Breast epithelium (tissue), 4 donors: ENCODE measurements around the gene RUVBL1. TPM values are rescaled to one million over a fixed set of nuclear protein-coding genes. Genes with fewer than 3 reads are reported as not detected.
"Not testable (repeated sequence)": the region's sequence is repeated elsewhere in the genome, so short reads cannot be mapped to it uniquely, and the experiment has no call there.

Experiments
- DNase-seq, 2 donors: peaks; one replicate each; pipeline ENCODE4 v3.0.0-alpha.2; 2019; ENCODE audit warnings: low spot score in 2 of 2
- H3K27ac ChIP-seq, 2 donors: fragments of 200-600 bp; sonication (generic) in 1 of 2; one replicate each; pipeline ENCODE4 v1.5.1; 2016 to 2019; ENCODE audit warnings: mild to moderate bottlenecking in 1 of 2
- H3K27me3 ChIP-seq, 2 donors: fragments of 200-600 bp; sonication (generic) in 1 of 2; one replicate each; pipeline versions ENCODE4 v1.5.1 to v1.6.0; 2017 to 2019; ENCODE audit warnings: control low read depth in 1 of 2, mild to moderate bottlenecking in 1 of 2
- H3K36me3 ChIP-seq: fragments of 200-600 bp; one replicate; pipeline ENCODE4 v1.5.1; 2019
- H3K4me1 ChIP-seq, 2 donors: fragments of 200-600 bp; sonication (generic); one replicate each; pipeline ENCODE4 v1.5.1; 2016 to 2019; ENCODE audit warnings: control low read depth in 1 of 2
- H3K4me3 ChIP-seq, 3 donors: fragments of 200-600 bp; sonication (generic); 1 replicate in 2 of 3; 2 replicates in 1 of 3; pipeline ENCODE4 v1.5.1; 2016 to 2019; ENCODE audit warnings: mild to moderate bottlenecking in 3 of 3, moderate library complexity in 2 of 3
- H3K9me3 ChIP-seq, 2 donors: fragments of 200-600 bp; sonication (generic) in 1 of 2; one replicate each; pipeline ENCODE4 v1.5.1; 2016 to 2019; ENCODE audit warnings: control low read depth in 1 of 2
- CTCF ChIP-seq, 3 donors: fragments of 450-650 bp; IDR thresholded peaks; one replicate each; pipeline ENCODE4 v1.5.1; 2016 to 2017; ENCODE audit warnings: antibody characterized with exemption in 3 of 3, mild to moderate bottlenecking in 3 of 3, moderate library complexity in 3 of 3
- POLR2A ChIP-seq: fragments of 450-650 bp; IDR thresholded peaks from one replicate; pipeline ENCODE4 v1.6.1; 2016; ENCODE audit warnings: antibody characterized with exemption, mild to moderate bottlenecking, moderate library complexity
- POLR2AphosphoS5 ChIP-seq, 3 donors: sonication (generic); formaldehyde crosslinking; IDR thresholded peaks; one replicate each; pipeline ENCODE4 v1.6.1; 2017; ENCODE audit warnings: antibody characterized with exemption in 3 of 3
- intact Hi-C: fragments of 100-400 bp; cut with DNase I; formaldehyde crosslinking; loops from one replicate; pipeline ENCODE4 v1.15.1; 2023; ENCODE audit warnings: low total_unique reads
- total RNA-seq, 3 donors: library from RNA; depleted of rRNA; stranded (reverse); fragments of >200 nt; gene quantifications; one replicate each; pipeline ENCODE4 v1.1.0, GENCODE V29; 2016

RUVBL1 gene
- total RNA-seq, 3 donors from 2014 or later: 17.8 to 50.5 (median 36.0) TPM

- H3K4me3 ChIP-seq: no peak overlapping the region
- TF ChIP-seq CTCF (IDR thresholded peaks at IDR 0.05): no peak
- TF ChIP-seq POLR2AphosphoS5 (IDR thresholded peaks at IDR 0.05): no peak
- H3K9me3 ChIP-seq: no peaks in the 10 kb centered on the region
- H3K27me3 ChIP-seq: no peaks in the 10 kb centered on the region
- H3K4me1 ChIP-seq: no peaks in the 10 kb centered on the region
- H3K36me3 ChIP-seq: no peaks in the 10 kb centered on the region
- no peak overlapping the region for H3K27ac ChIP-seq
- intact Hi-C loops: no loop called here
- DNase-seq: no peak
These were observed 44.0 kb upstream of the RUVBL1 start for GRCh38 chr3:128167646-128167972.

GRCh38 chr3:128166971-128167453 is 43.4 kb upstream of the RUVBL1 start:
- DNase-seq: no peak
- no peaks in the 10 kb centered on the region for H3K4me1 ChIP-seq
- H3K4me3 ChIP-seq: no peak overlapping the region
- no peaks in the 10 kb centered on the region for H3K27me3 ChIP-seq
- H3K36me3 ChIP-seq: no peaks in the 10 kb centered on the region
- no peak overlapping the region for H3K27ac ChIP-seq
- TF ChIP-seq CTCF (IDR thresholded peaks at IDR 0.05): no peak
- no peak for TF ChIP-seq POLR2A
- TF ChIP-seq POLR2AphosphoS5 (IDR thresholded peaks at IDR 0.05): no peak
- intact Hi-C loops: no loop called here
- no peaks in the 10 kb centered on the region for H3K9me3 ChIP-seq

- no peak overlapping the region for H3K27ac ChIP-seq
- no peaks in the 10 kb centered on the region for H3K27me3 ChIP-seq
- H3K4me3 ChIP-seq: no peak overlapping the region
- H3K4me1 ChIP-seq: no peaks in the 10 kb centered on the region
- intact Hi-C loops: no loop called here
- H3K9me3 ChIP-seq: no peaks in the 10 kb centered on the region
- no peak for DNase-seq
- no peak for TF ChIP-seq CTCF (IDR thresholded peaks at IDR 0.05)
- no peak for TF ChIP-seq POLR2AphosphoS5 (IDR thresholded peaks at IDR 0.05)
- TF ChIP-seq POLR2A: no peak
- H3K36me3 ChIP-seq: no peaks in the 10 kb centered on the region
These were observed 39.8 kb upstream of the RUVBL1 start for GRCh38 chr3:128163432-128163831.

- no peak overlapping the region for H3K4me3 ChIP-seq
- H3K27me3 ChIP-seq: no peaks in the 10 kb centered on the region
- no peaks in the 10 kb centered on the region for H3K36me3 ChIP-seq
- intact Hi-C loops: no loop called here
- peaks cover 0 to 4% of the 10 kb centered on the region in 2 donors for H3K9me3 ChIP-seq
- H3K4me1 ChIP-seq: no peaks in the 10 kb centered on the region
- no peak overlapping the region for H3K27ac ChIP-seq
- no peak for DNase-seq
- TF ChIP-seq CTCF (IDR thresholded peaks at IDR 0.05): no peak
These were observed 37.0 kb upstream of the RUVBL1 start for GRCh38 chr3:128160661-128161060.

GRCh38 chr3:128155616-128156360 is 32.2 kb upstream of the RUVBL1 start:
- no peaks in the 10 kb centered on the region for H3K36me3 ChIP-seq
- H3K27me3 ChIP-seq: no peaks in the 10 kb centered on the region
- TF ChIP-seq POLR2A: no peak
- no peak for TF ChIP-seq POLR2AphosphoS5 (IDR thresholded peaks at IDR 0.05)
- no peak for TF ChIP-seq CTCF (IDR thresholded peaks at IDR 0.05)
- H3K9me3 ChIP-seq: peaks cover 0 to 4% of the 10 kb centered on the region in 2 donors
- H3K4me1 ChIP-seq: no peaks in the 10 kb centered on the region
- H3K4me3 ChIP-seq: no peak overlapping the region
- intact Hi-C loops: no loop called here
- DNase-seq: no peak
- no peak overlapping the region for H3K27ac ChIP-seq

GRCh38 chr3:128154354-128154753 is 30.7 kb upstream of the RUVBL1 start:
- H3K4me1 ChIP-seq, H3K27me3 ChIP-seq, H3K36me3 ChIP-seq, DNase-seq, H3K9me3 ChIP-seq, H3K27ac ChIP-seq, intact Hi-C loops: not testable (repeated sequence)
- H3K4me3 ChIP-seq: peak overlapping the region; percentile 91 to 95 (median 93)
